GM12872 (cell line): Measurements from ENCODE around the gene CMTM1.

ENCODE experiments used
- CTCF ChIP-seq: IDR thresholded peaks from 3 replicates; pipeline ENCODE4 v1.5.1; 2011; ENCODE audit warnings: low read depth, mild to moderate bottlenecking, low read length, moderate library complexity; ENCODE audit not compliant: insufficient read depth

CMTM1 gene

GRCh38 chr16:66601471-66601870 is 35.2 kb downstream of the CMTM1 start:
- no peak for TF ChIP-seq CTCF

GRCh38 chr16:66603537-66604375 is 37.5 kb downstream of the CMTM1 start:
- TF ChIP-seq CTCF = no peak

GRCh38 chr16:66604376-66605176 is 38.3 kb downstream of the CMTM1 start, which contains the start of gene CMTM3:
CMTM3 (plus strand) TSS chr16:66604704; CDS start chr16:66604806, 102 bp downstream.
- TF ChIP-seq CTCF = peak; percentile 54; the same call in 2 of the 3 replicates

GRCh38 chr16:66605177-66605978 is 39.1 kb downstream of the CMTM1 start:
- no peak for TF ChIP-seq CTCF

GRCh38 chr16:66605979-66606751 is 39.9 kb downstream of the CMTM1 start:
- no peak for TF ChIP-seq CTCF

GRCh38 chr16:66608241-66609138 is 42.3 kb downstream of the CMTM1 start:
- TF ChIP-seq CTCF = peak; percentile 98
